Right renal pelvis (tissue), 4 donors: Measurements from ENCODE around the gene TAC4. TPM values are rescaled to one million over a fixed set of nuclear protein-coding genes. Genes with fewer than 3 reads are reported as not detected.

ENCODE experiments used
- DNase-seq, 4 donors: peaks; one replicate each; pipeline ENCODE4 v3.0.0-alpha.2; 2013; ENCODE audit warnings: low read depth in 4 of 4, low spot score in 3 of 4, missing footprints in 1 of 4
- polyA plus RNA-seq, 4 donors: library from polyadenylated mRNA; unstranded; fragments of 120-200 nt; gene quantifications; one replicate each; pipeline ENCODE4 v1.2.1, GENCODE V29; 2013; ENCODE audit not compliant: insufficient read length in 4 of 4

Gene TAC4
- polyA plus RNA-seq, 4 donors = 0.17 TPM; not detected in 3

GRCh38 chr17:49817993-49818392 lies 29.9 kb downstream of the TAC4 start:
- DNase-seq = no peak

- DNase-seq = no peak
Measured at GRCh38 chr17:49815761-49816281, 32.0 kb downstream of the TAC4 start.

GRCh38 chr17:49814781-49815529 lies 32.9 kb downstream of the TAC4 start:
- DNase-seq = no peak

GRCh38 chr17:49809056-49809455 lies 38.8 kb downstream of the TAC4 start:
- DNase-seq = no peak

GRCh38 chr17:49798738-49799137 lies 49.1 kb downstream of the TAC4 start:
- DNase-seq = no peak

- no peak for DNase-seq
Measured at GRCh38 chr17:49798182-49798581, 49.7 kb downstream of the TAC4 start.

- no peak for DNase-seq
Measured at GRCh38 chr17:49795372-49795771, 52.5 kb downstream of the TAC4 start.

- DNase-seq = no peak
Measured at GRCh38 chr17:49793309-49793708, 54.6 kb downstream of the TAC4 start.

GRCh38 chr17:49789243-49789578 lies 58.7 kb downstream of the TAC4 start:
- no peak for DNase-seq

- DNase-seq = peak; percentile 96 to 100 (median 99)
Measured at GRCh38 chr17:49788478-49789242, 59.2 kb downstream of the TAC4 start, which contains the start of gene KAT7. TSS of gene KAT7 (plus strand) at chr17:49788681. CDS start at chr17:49788835, 154 bp downstream.

Other genes starting within 250 kb of the TAC4 start
- 10 to 100 TPM; 61.0 to 70.6 (median 64.2) TPM for gene SPOP, start 170.0 kb downstream of the TAC4 start, polyA plus RNA-seq
- 10 to 100 TPM; 79.3 to 86.4 (median 83.1) TPM for gene SLC35B1, start 140.1 kb downstream of the TAC4 start, polyA plus RNA-seq
- 10 to 100 TPM; 18.0 to 21.8 (median 20.2) TPM for gene FAM117A, start 83.9 kb downstream of the TAC4 start, polyA plus RNA-seq
- gene KAT7, start 59.4 kb downstream of the TAC4 start, polyA plus RNA-seq = 10 to 100 TPM; 48.0 to 58.2 (median 52.1) TPM
- gene DLX4, start 121.1 kb upstream of the TAC4 start, polyA plus RNA-seq = under 1 TPM; 0.52 to 0.78 (median 0.62) TPM
- 1 to 10 TPM in 3 of 4 donors, under 1 TPM in 1; 0.90 to 1.6 (median 1.2) TPM for gene DLX3, start 147.2 kb upstream of the TAC4 start, polyA plus RNA-seq
- 100 to 1,000 TPM in 2 of 4 donors, 10 to 100 TPM in 2; 97.9 to 123 (median 102) TPM for gene ITGA3, start 208.0 kb upstream of the TAC4 start, polyA plus RNA-seq
- 100 to 1,000 TPM; 115 to 128 (median 125) TPM for gene PDK2, start 247.3 kb upstream of the TAC4 start, polyA plus RNA-seq